GM10847 (cell line): ENCODE results near the gene ENTPD8.

Experiments used
- POLR2A ChIP-seq: IDR thresholded peaks from 2 replicates; pipeline ENCODE4 v1.6.1; 2011; ENCODE audit not compliant: insufficient read length; ENCODE audit errors: extremely low read depth

Gene ENTPD8

GRCh38 chr9:137390553-137391410 is 50.4 kb downstream of the ENTPD8 start:
- TF ChIP-seq POLR2A: no peak

GRCh38 chr9:137389428-137389746 is 51.8 kb downstream of the ENTPD8 start:
- TF ChIP-seq POLR2A: no peak

GRCh38 chr9:137388589-137389427 is 52.3 kb downstream of the ENTPD8 start:
- TF ChIP-seq POLR2A: no peak

- no peak for TF ChIP-seq POLR2A
Measured at GRCh38 chr9:137387891-137388560, 53.1 kb downstream of the ENTPD8 start.

GRCh38 chr9:137387114-137387890 is 53.9 kb downstream of the ENTPD8 start:
- no peak for TF ChIP-seq POLR2A

GRCh38 chr9:137385061-137385655 is 56.0 kb downstream of the ENTPD8 start:
- TF ChIP-seq POLR2A: no peak
